Measurements from ENCODE around the gene CDK5RAP2. TPM values are rescaled to one million over a fixed set of nuclear protein-coding genes. Genes with fewer than 3 reads are reported as not detected.

CDK5RAP2 gene
- total RNA-seq, 1 donor from 2014 or later = 54.5 TPM

- intact Hi-C loops (cut with DNase I) = no loop called here
- H3K4me1 ChIP-seq = no peaks in the 10 kb centered on the region
- no peak overlapping the region for H3K27ac ChIP-seq
- DNase-seq (ENCODE audit: extremely low spot score in 2 of 2) = no peak
- no peak overlapping the region for H3K4me3 ChIP-seq
- TF ChIP-seq CTCF (IDR thresholded peaks at IDR 0.05) (no peak), POLR2A (IDR thresholded peaks at IDR 0.05) (no peak), POLR2AphosphoS5 (IDR thresholded peaks at IDR 0.05; ENCODE audit: insufficient read depth in 1 of 2, low read depth in 1 of 2) (no peak)
- no peaks in the 10 kb centered on the region for H3K36me3 ChIP-seq
- no peaks in the 10 kb centered on the region for H3K27me3 ChIP-seq
- H3K9me3 ChIP-seq = no peaks in the 10 kb centered on the region
Observed at GRCh38 chr9:120593250-120593954, 13.4 kb upstream of the CDK5RAP2 start.

GRCh38 chr9:120592210-120592609, 12.2 kb upstream of the CDK5RAP2 start:
- TF ChIP-seq POLR2AphosphoS5 (IDR thresholded peaks at IDR 0.05; ENCODE audit: insufficient read depth in 1 of 2, low read depth in 1 of 2) = no peak
- no peak for TF ChIP-seq CTCF (IDR thresholded peaks at IDR 0.05)
- no peak for TF ChIP-seq POLR2A (IDR thresholded peaks at IDR 0.05)
- intact Hi-C loops (cut with DNase I) = no loop called here

GRCh38 chr9:120587328-120587727, 7.4 kb upstream of the CDK5RAP2 start:
- no peaks in the 10 kb centered on the region for H3K27me3 ChIP-seq
- TF ChIP-seq CTCF (IDR thresholded peaks at IDR 0.05) = no peak
- no peak for TF ChIP-seq POLR2A (IDR thresholded peaks at IDR 0.05)
- TF ChIP-seq POLR2AphosphoS5 (IDR thresholded peaks at IDR 0.05; ENCODE audit: insufficient read depth in 1 of 2, low read depth in 1 of 2) = no peak
- H3K4me1 ChIP-seq = no peaks in the 10 kb centered on the region
- H3K4me3 ChIP-seq = no peak overlapping the region
- no peak overlapping the region for H3K27ac ChIP-seq
- intact Hi-C loops (cut with DNase I) = no loop called here
- no peaks in the 10 kb centered on the region for H3K9me3 ChIP-seq
- DNase-seq (ENCODE audit: extremely low spot score in 2 of 2) = no peak
- H3K36me3 ChIP-seq = no peaks in the 10 kb centered on the region

More at GRCh38 chr9:120592210-120592609, 12.2 kb upstream of the CDK5RAP2 start:
- no peak for DNase-seq (ENCODE audit: extremely low spot score in 2 of 2)
- H3K4me3 ChIP-seq = no peak overlapping the region
- H3K9me3 ChIP-seq = no peaks in the 10 kb centered on the region
- H3K4me1 ChIP-seq = no peaks in the 10 kb centered on the region
- H3K36me3 ChIP-seq = no peaks in the 10 kb centered on the region
- no peaks in the 10 kb centered on the region for H3K27me3 ChIP-seq
- no peak overlapping the region for H3K27ac ChIP-seq

GRCh38 chr9:120583958-120584369, 4.0 kb upstream of the CDK5RAP2 start:
- peaks cover 6% of the 10 kb centered on the region for H3K4me1 ChIP-seq
- H3K4me3 ChIP-seq = no peak overlapping the region
- no peaks in the 10 kb centered on the region for H3K9me3 ChIP-seq
- no peak for TF ChIP-seq POLR2AphosphoS5 (IDR thresholded peaks at IDR 0.05; ENCODE audit: insufficient read depth in 1 of 2, low read depth in 1 of 2)
- no peak for TF ChIP-seq POLR2A (IDR thresholded peaks at IDR 0.05)
- TF ChIP-seq CTCF (IDR thresholded peaks at IDR 0.05) = no peak
- H3K36me3 ChIP-seq = no peaks in the 10 kb centered on the region
- intact Hi-C loops (cut with DNase I) = no loop called here
- H3K27ac ChIP-seq = no peak overlapping the region
- no peak for DNase-seq (ENCODE audit: extremely low spot score in 2 of 2)
- no peaks in the 10 kb centered on the region for H3K27me3 ChIP-seq

All from vagina (tissue), 2 donors.